ENCODE data around the gene SULF2.

DNA sequence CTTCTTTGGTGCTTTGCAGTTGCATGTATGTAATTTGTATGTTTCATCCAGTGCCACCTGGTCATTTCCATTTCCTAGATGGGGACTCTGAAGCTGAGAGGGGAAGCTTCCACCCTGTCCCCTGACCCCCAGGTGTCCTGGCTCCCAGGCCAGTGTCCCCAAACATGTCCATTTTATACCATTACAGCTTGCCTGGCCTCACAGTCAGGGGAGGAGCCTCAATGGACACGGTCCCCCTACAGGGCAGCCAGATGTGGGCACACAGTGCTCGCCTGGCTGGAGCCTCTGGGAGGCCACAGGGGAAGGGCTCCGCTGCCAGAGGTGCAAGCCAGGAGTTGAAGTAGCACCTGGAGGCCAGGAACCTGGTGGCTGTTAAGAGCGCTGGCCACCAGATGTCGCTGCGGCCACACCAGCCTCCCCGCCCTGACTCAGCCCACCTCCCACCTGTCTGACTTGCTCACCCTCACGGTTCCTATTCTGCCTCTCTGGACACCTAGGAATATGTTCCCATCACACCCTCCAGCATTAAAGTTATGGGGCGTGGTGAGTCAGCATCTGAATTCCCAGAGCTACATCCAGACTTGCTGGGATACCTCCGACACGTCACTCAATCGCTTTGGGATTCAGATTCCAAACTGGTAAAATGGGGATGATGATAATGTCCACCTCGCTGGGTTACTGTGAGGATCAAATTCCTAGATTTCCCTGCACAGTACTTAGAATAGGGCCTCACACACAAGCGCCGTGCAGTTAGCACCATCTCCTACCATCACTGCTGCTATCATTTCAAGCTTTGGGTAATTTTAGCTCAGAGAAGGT, 107.4 kb downstream of the SULF2 start:
- TF ChIP-seq, protein P1, sequence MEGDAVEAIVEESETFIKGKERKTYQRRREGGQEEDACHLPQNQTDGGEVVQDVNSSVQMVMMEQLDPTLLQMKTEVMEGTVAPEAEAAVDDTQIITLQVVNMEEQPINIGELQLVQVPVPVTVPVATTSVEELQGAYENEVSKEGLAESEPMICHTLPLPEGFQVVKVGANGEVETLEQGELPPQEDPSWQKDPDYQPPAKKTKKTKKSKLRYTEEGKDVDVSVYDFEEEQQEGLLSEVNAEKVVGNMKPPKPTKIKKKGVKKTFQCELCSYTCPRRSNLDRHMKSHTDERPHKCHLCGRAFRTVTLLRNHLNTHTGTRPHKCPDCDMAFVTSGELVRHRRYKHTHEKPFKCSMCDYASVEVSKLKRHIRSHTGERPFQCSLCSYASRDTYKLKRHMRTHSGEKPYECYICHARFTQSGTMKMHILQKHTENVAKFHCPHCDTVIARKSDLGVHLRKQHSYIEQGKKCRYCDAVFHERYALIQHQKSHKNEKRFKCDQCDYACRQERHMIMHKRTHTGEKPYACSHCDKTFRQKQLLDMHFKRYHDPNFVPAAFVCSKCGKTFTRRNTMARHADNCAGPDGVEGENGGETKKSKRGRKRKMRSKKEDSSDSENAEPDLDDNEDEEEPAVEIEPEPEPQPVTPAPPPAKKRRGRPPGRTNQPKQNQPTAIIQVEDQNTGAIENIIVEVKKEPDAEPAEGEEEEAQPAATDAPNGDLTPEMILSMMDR (conservative IDR thresholded peaks at IDR 0.05), result peak; percentile 78
- no peak for TF ChIP-seq EZH2 (IDR thresholded peaks at IDR 0.05; ENCODE audit: low read depth)

All from PC-9 (cell line).